HEK293 (cell line): ENCODE results near the gene PI16.
A peak's percentile ranks its signal among the peaks of the same experiment; 100 is the strongest.

Experiments
- CTCF ChIA-PET: fragments of 350-600 bp; formaldehyde crosslinking; extraction: SDS; loops from one replicate; lab custom pipeline; 2021; ENCODE audit warnings: antibody characterized with exemption; lab: Yijun Ruan, JAX
- POLR2A ChIA-PET: fragments of 300-600 bp; formaldehyde crosslinking; extraction: SDS; loops from one replicate; lab custom pipeline; 2020; ENCODE audit warnings: antibody characterized with exemption, inconsistent platforms; lab: Yijun Ruan, JAX
- H3K27ac ChIP-seq: fragments of 200-500 bp; sonication (Bioruptor generic); 2 replicates; pipeline ENCODE4 v1.5.1; 2014; ENCODE audit warnings: low read depth, low read length, control low read depth, inconsistent platforms; ENCODE audit errors: extremely low read depth
- H3K36me3 ChIP-seq, 2 experiments: fragments of 200-500 bp in 1 of 2; sonication (Bioruptor generic) in 1 of 2; 1 replicate in 1 of 2; 2 replicates in 1 of 2; pipeline ENCODE4 v1.5.1; 2014 to 2017; ENCODE audit warnings: inconsistent platforms in 2 of 2, low read length in 2 of 2; ENCODE audit not compliant: control insufficient read depth in 2 of 2, insufficient read depth in 1 of 2
- H3K4me1 ChIP-seq: fragments of 200-500 bp; sonication (Bioruptor generic); 2 replicates; pipeline ENCODE4 v1.5.1; 2014; ENCODE audit warnings: mild to moderate bottlenecking, low read length, inconsistent platforms; ENCODE audit not compliant: control insufficient read depth, insufficient read depth
- H3K4me3 ChIP-seq: 2 replicates; pipeline ENCODE4 v1.5.1; 2011; ENCODE audit warnings: low read depth, mild to moderate bottlenecking, control low read depth, low read length, moderate library complexity
- H3K9me3 ChIP-seq: fragments of 200-500 bp; sonication (Bioruptor generic); 2 replicates; pipeline ENCODE4 v1.5.1; 2014; ENCODE audit warnings: low read depth, low read length, inconsistent platforms; ENCODE audit not compliant: control insufficient read depth, insufficient read depth
- ELK4 ChIP-seq: IDR thresholded peaks from 2 replicates; pipeline ENCODE4 v1.6.1; 2011; ENCODE audit warnings: mild to moderate bottlenecking, low read depth, low read length, borderline replicate concordance
- GLI4 ChIP-seq: fragments of 450-650 bp; formaldehyde crosslinking; IDR thresholded peaks from 2 replicates; pipeline ENCODE4 v1.5.1; 2016; ENCODE audit warnings: missing biosample characterization, missing genetic modification characterization
- KLF1 ChIP-seq: fragments of 450-650 bp; formaldehyde crosslinking; IDR thresholded peaks from 2 replicates; pipeline ENCODE4 v1.5.1; 2016; ENCODE audit warnings: missing biosample characterization, missing genetic modification characterization
- PBX3 ChIP-seq: sonication (generic); formaldehyde crosslinking; IDR thresholded peaks from 2 replicates; pipeline ENCODE4 v1.8.1; 2022; ENCODE audit warnings: mild to moderate bottlenecking, moderate library complexity, missing genetic modification reagents
- YY2 ChIP-seq: fragments of 450-650 bp; formaldehyde crosslinking; IDR thresholded peaks from 2 replicates; pipeline ENCODE4 v1.5.1; 2016; ENCODE audit warnings: missing biosample characterization, missing genetic modification characterization
- ZBTB20 ChIP-seq: fragments of 450-650 bp; formaldehyde crosslinking; IDR thresholded peaks from 2 replicates; pipeline ENCODE4 v1.5.1; 2016; ENCODE audit warnings: missing biosample characterization, missing genetic modification characterization
- ZFHX2 ChIP-seq: fragments of 450-650 bp; formaldehyde crosslinking; conservative IDR thresholded peaks from 2 replicates; pipeline ENCODE4 v1.5.1; 2016; ENCODE audit warnings: missing biosample characterization, missing genetic modification characterization
- ZFP41 ChIP-seq: fragments of 450-650 bp; formaldehyde crosslinking; IDR thresholded peaks from 2 replicates; pipeline ENCODE4 v1.5.1; 2016; ENCODE audit warnings: missing biosample characterization, missing genetic modification characterization, borderline replicate concordance
- ZNF140 ChIP-seq: fragments of 450-650 bp; formaldehyde crosslinking; IDR thresholded peaks from 2 replicates; pipeline ENCODE4 v1.5.1; 2016; ENCODE audit warnings: missing biosample characterization, missing genetic modification characterization
- ZNF146 ChIP-seq: fragments of 450-650 bp; formaldehyde crosslinking; IDR thresholded peaks from 2 replicates; pipeline ENCODE4 v1.5.1; 2016; ENCODE audit warnings: missing biosample characterization, missing genetic modification characterization
- ZNF155 ChIP-seq: fragments of 450-650 bp; formaldehyde crosslinking; IDR thresholded peaks from 2 replicates; pipeline ENCODE4 v1.5.1; 2016; ENCODE audit warnings: missing biosample characterization, missing genetic modification characterization
- ZNF18 ChIP-seq: fragments of 450-650 bp; formaldehyde crosslinking; IDR thresholded peaks from 2 replicates; pipeline ENCODE4 v1.5.1; 2016; ENCODE audit warnings: missing biosample characterization, missing genetic modification characterization
- ZNF214 ChIP-seq: fragments of 450-650 bp; formaldehyde crosslinking; IDR thresholded peaks from 2 replicates; pipeline ENCODE4 v1.5.1; 2017; ENCODE audit warnings: missing biosample characterization, mild to moderate bottlenecking, missing genetic modification characterization, borderline replicate concordance
- ZNF426 ChIP-seq: fragments of 450-650 bp; formaldehyde crosslinking; IDR thresholded peaks from 2 replicates; pipeline ENCODE4 v1.5.1; 2017; ENCODE audit warnings: missing biosample characterization, missing genetic modification characterization, mild to moderate bottlenecking, inconsistent platforms, moderate library complexity
- ZNF488 ChIP-seq: fragments of 450-650 bp; formaldehyde crosslinking; IDR thresholded peaks from 2 replicates; pipeline ENCODE4 v1.5.1; 2016; ENCODE audit warnings: missing biosample characterization, missing genetic modification characterization
- ZNF521 ChIP-seq: fragments of 450-650 bp; formaldehyde crosslinking; IDR thresholded peaks from 2 replicates; pipeline ENCODE4 v1.5.1; 2017; ENCODE audit warnings: missing biosample characterization, mild to moderate bottlenecking, missing genetic modification characterization
- ZNF555 ChIP-seq: fragments of 450-650 bp; formaldehyde crosslinking; conservative IDR thresholded peaks from 2 replicates; pipeline ENCODE4 v1.5.1; 2017; ENCODE audit warnings: missing biosample characterization, mild to moderate bottlenecking, missing genetic modification characterization, inconsistent platforms
- ZNF571 ChIP-seq: fragments of 450-650 bp; formaldehyde crosslinking; IDR thresholded peaks from 2 replicates; pipeline ENCODE4 v1.5.0; 2017; ENCODE audit warnings: missing biosample characterization, missing genetic modification characterization
- ZNF585B ChIP-seq: fragments of 450-650 bp; formaldehyde crosslinking; IDR thresholded peaks from 2 replicates; pipeline ENCODE4 v1.5.1; 2016; ENCODE audit warnings: missing biosample characterization, missing genetic modification characterization
- ZNF747 ChIP-seq: fragments of 450-650 bp; formaldehyde crosslinking; IDR thresholded peaks from 2 replicates; pipeline ENCODE4 v1.5.1; 2016; ENCODE audit warnings: missing biosample characterization, missing genetic modification characterization
- ZNF792 ChIP-seq: fragments of 450-650 bp; formaldehyde crosslinking; IDR thresholded peaks from 2 replicates; pipeline ENCODE4 v1.5.1; 2016; ENCODE audit warnings: missing biosample characterization, missing genetic modification characterization
- ZNF830 ChIP-seq: fragments of 450-650 bp; IDR thresholded peaks from 2 replicates; pipeline ENCODE4 v1.5.0; 2018; ENCODE audit warnings: missing biosample characterization, missing genetic modification characterization, low read depth, mild to moderate bottlenecking, moderate library complexity
- TF ChIP-seq, protein P1 (sequence below): fragments of 450-650 bp; IDR thresholded peaks from 2 replicates; pipeline ENCODE4 v1.5.1; 2018; ENCODE audit warnings: missing biosample characterization, missing genetic modification characterization

The PI16 gene

GRCh38 chr6:36967757-36968156, 13.2 kb downstream of the PI16 start:
- CTCF ChIA-PET, result interaction anchor here (2.9 kb wide), 1 partner anchor 51 kb away, joined by 15 read pairs; no protein-coding TSS in a partner anchor
- POLR2A ChIA-PET, result interaction anchor here (0.7 kb wide), 1 partner anchor 18 kb away, joined by 3 read pairs; the partner anchor contains the start of gene MTCH1
- no peak overlapping the region for H3K27ac ChIP-seq
- TF ChIP-seq PBX3 (0 out of 2 replicates have a peak, but pooled peaks have one; percentile 27), ZNF426 (tag by site-specific recombination) (no peak)
- no peaks in the 10 kb centered on the region for H3K9me3 ChIP-seq
- H3K4me3 ChIP-seq, result no peak overlapping the region
- H3K4me1 ChIP-seq, result no peaks in the 10 kb centered on the region
- peaks cover 7 to 59% of the 10 kb centered on the region in 2 experiments; a peak in 1 of 3 replicates for H3K36me3 ChIP-seq

GRCh38 chr6:36968266-36968977, 13.9 kb downstream of the PI16 start:
- no peak overlapping the region for H3K4me3 ChIP-seq
- CTCF ChIA-PET, result interaction anchor here (1.6 kb wide), 1 partner anchor 50 kb away, joined by 4 read pairs; no protein-coding TSS in a partner anchor
- TF ChIP-seq ZNF214 (no peak), KLF1 (tag by site-specific recombination) (0 out of 2 replicates have a peak, but pooled peaks have one; percentile 37)
- TF ChIP-seq, all 188 proteins: peak for 1
- no peaks in the 10 kb centered on the region for H3K4me1 ChIP-seq
- no peaks in the 10 kb centered on the region for H3K9me3 ChIP-seq
- H3K36me3 ChIP-seq, result peaks cover 7 to 65% of the 10 kb centered on the region in 2 experiments; a peak in 1 of 3 replicates
- POLR2A ChIA-PET, result interaction anchor here (0.7 to 1.6 kb wide), 2 partner anchors 18 kb away, joined by 3 to 6 read pairs; partner anchors contain the start of gene MTCH1
- no peak overlapping the region for H3K27ac ChIP-seq

- CTCF ChIA-PET, result interaction anchor here (1.6 kb wide), 1 partner anchor 49 kb away, joined by 4 read pairs; no protein-coding TSS in a partner anchor
- Histone ChIP-seq H3K4me1 (no peaks in the 10 kb centered on the region), H3K36me3 (peaks cover 13 to 74% of the 10 kb centered on the region in 2 experiments; a peak in 2 of 3 replicates), H3K27ac (no peak overlapping the region), H3K9me3 (no peaks in the 10 kb centered on the region), H3K4me3 (no peak overlapping the region)
- POLR2A ChIA-PET, result interaction anchor here (1.6 kb wide), 1 partner anchor 17 kb away, joined by 6 read pairs; the partner anchor contains the start of gene MTCH1
- TF ChIP-seq ZBTB20 (tag by site-specific recombination), result no peak
- no peak for TF ChIP-seq GLI4
- no peak for TF ChIP-seq ZNF830 (tag by site-specific recombination)
- TF ChIP-seq ZFP41 (tag by site-specific recombination), result no peak
- no peak for TF ChIP-seq ZFHX2
- no peak for TF ChIP-seq ZNF155 (tag by site-specific recombination)
- TF ChIP-seq ZNF18 (tag by site-specific recombination), result no peak
- TF ChIP-seq ZNF555 (tag by site-specific recombination), result no peak
- no peak for TF ChIP-seq YY2 (tag by site-specific recombination)
- no peak for TF ChIP-seq ZNF521 (tag by site-specific recombination)
- TF ChIP-seq ZNF488 (tag by site-specific recombination), result no peak
- no peak for TF ChIP-seq ZNF146
- no peak for TF ChIP-seq ZNF747 (tag by site-specific recombination)
- TF ChIP-seq ELK4, result no peak
- no peak for TF ChIP-seq ZNF571
- TF ChIP-seq ZNF792 (tag by site-specific recombination), result no peak
- no peak for TF ChIP-seq ZNF140
- TF ChIP-seq, protein P1, sequence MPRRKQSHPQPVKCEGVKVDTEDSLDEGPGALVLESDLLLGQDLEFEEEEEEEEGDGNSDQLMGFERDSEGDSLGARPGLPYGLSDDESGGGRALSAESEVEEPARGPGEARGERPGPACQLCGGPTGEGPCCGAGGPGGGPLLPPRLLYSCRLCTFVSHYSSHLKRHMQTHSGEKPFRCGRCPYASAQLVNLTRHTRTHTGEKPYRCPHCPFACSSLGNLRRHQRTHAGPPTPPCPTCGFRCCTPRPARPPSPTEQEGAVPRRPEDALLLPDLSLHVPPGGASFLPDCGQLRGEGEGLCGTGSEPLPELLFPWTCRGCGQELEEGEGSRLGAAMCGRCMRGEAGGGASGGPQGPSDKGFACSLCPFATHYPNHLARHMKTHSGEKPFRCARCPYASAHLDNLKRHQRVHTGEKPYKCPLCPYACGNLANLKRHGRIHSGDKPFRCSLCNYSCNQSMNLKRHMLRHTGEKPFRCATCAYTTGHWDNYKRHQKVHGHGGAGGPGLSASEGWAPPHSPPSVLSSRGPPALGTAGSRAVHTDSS, result no peak
- no peak for TF ChIP-seq ZNF585B
These were observed 14.7 kb downstream of the PI16 start for GRCh38 chr6:36969240-36969691.
